Endodermal cell (in vitro differentiated cells): ENCODE data around the gene MYH9. TPM values are rescaled to one million over a fixed set of nuclear protein-coding genes. Genes with fewer than 3 reads are reported as not detected.
A peak's percentile ranks its signal among the peaks of the same experiment; 100 is the strongest.

ENCODE experiments used
- DNase-seq: peaks from one replicate; pipeline ENCODE4 v3.0.0-alpha.2; 2017
- H3K27ac ChIP-seq: 2 replicates; pipeline ENCODE4 v1.5.1; 2013; ENCODE audit warnings: mild to moderate bottlenecking, low read depth, low read length, moderate library complexity
- H3K27me3 ChIP-seq: 2 replicates; pipeline ENCODE4 v1.6.1; 2013; ENCODE audit warnings: mild to moderate bottlenecking, low read length, moderate library complexity; ENCODE audit not compliant: insufficient read depth, control insufficient read depth, poor library complexity, severe bottlenecking
- H3K36me3 ChIP-seq: 2 replicates; pipeline ENCODE4 v1.7.0; 2013; ENCODE audit warnings: mild to moderate bottlenecking, low read length, moderate library complexity; ENCODE audit not compliant: control insufficient read depth, insufficient read depth
- H3K4me1 ChIP-seq: one replicate; pipeline ENCODE4 v1.7.0; 2013; ENCODE audit warnings: low read length; ENCODE audit not compliant: control insufficient read depth, insufficient read depth
- H3K4me3 ChIP-seq: 2 replicates; pipeline ENCODE4 v1.5.1; 2013; ENCODE audit warnings: mild to moderate bottlenecking, low read length, moderate library complexity
- H3K9ac ChIP-seq: 2 replicates; pipeline ENCODE4 v1.6.1; 2013; ENCODE audit warnings: mild to moderate bottlenecking, low read length, moderate library complexity; ENCODE audit not compliant: poor library complexity, severe bottlenecking; ENCODE audit errors: extremely low read depth
- H3K9me3 ChIP-seq: 2 replicates; pipeline ENCODE4 v1.6.1; 2013; ENCODE audit warnings: mild to moderate bottlenecking, low read length, moderate library complexity; ENCODE audit not compliant: control insufficient read depth
- H3K27ac Mint-ChIP-seq: 2 replicates; pipeline ENCODE4 v1.8.0; 2020; ENCODE audit warnings: mixed read lengths
- H3K27me3 Mint-ChIP-seq: 2 replicates; pipeline ENCODE4 v1.8.0; 2021; ENCODE audit warnings: mild to moderate bottlenecking, mixed read lengths; ENCODE audit not compliant: insufficient read depth
- H3K36me3 Mint-ChIP-seq: 2 replicates; pipeline ENCODE4 v1.8.0; 2020; ENCODE audit warnings: low read depth, mixed read lengths
- H3K4me1 Mint-ChIP-seq: 2 replicates; pipeline ENCODE4 v1.8.0; 2020; ENCODE audit warnings: mixed read lengths
- H3K4me3 Mint-ChIP-seq: 2 replicates; pipeline ENCODE4 v1.8.0; 2020; ENCODE audit warnings: mild to moderate bottlenecking, moderate library complexity, mixed read lengths
- H3K9me3 Mint-ChIP-seq: 2 replicates; pipeline ENCODE4 v1.8.0; 2020; ENCODE audit warnings: mild to moderate bottlenecking, mixed read lengths
- WGBS, 2 experiments: methylation state at CpG; one replicate each; pipeline versions ENCODE4 v1.1.5 to v1.1.7; 2013; ENCODE audit warnings: missing lambda C conversion rate in 2 of 2, mixed read lengths in 1 of 2; ENCODE audit not compliant: insufficient coverage in 1 of 2, insufficient read length in 1 of 2; 5-methylcytosine and 5-hydroxymethylcytosine counted together
- total RNA-seq, 2 donors: library from RNA; stranded (reverse); fragmentation: NEBNext Ultra II Directional in 1 of 2; extraction: Animal tissue kit (Norgen Biotek cat#: 25700) in 1 of 2; gene quantifications; 2 replicates in 1 of 2; 3 replicates in 1 of 2; pipeline ENCODE4 v1.2.1, GENCODE V29; 2021
- TF ChIP-seq, protein P1 (sequence below): fragments of 200-600 bp; sonication (generic); conservative IDR thresholded peaks from 2 replicates; pipeline ENCODE4 v1.5.0; 2021; ENCODE audit warnings: antibody characterized with exemption, mild to moderate bottlenecking

MYH9 gene
- total RNA-seq, 2 donors from 2014 or later, result 270 to 288 TPM

DNA sequence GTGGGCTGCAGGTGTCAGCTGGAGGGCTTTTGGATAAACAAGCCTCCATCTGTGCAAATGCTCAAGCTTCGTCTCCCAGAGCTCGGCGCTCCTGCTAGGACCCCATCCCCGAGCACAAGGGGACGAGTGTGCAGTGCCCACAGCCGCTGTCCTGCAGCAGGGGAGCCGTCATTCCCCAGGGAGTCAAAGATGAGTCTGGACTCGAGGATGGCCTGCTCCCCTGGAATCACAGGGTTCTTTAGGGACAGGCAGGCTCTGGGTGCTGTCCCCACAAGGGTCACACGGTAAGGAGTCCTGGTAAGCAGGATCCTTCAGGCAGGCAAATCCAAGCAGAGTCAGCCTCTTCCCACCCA is 84.7 kb downstream of the MYH9 start:
- H3K36me3 Mint-ChIP-seq, result peaks cover 87% of the 10 kb centered on the region
- no peak overlapping the region for H3K27ac ChIP-seq
- no peaks in the 10 kb centered on the region for H3K27me3 Mint-ChIP-seq
- DNase-seq, result no peak
- no peak overlapping the region for H3K9ac ChIP-seq
- no peak overlapping the region for H3K4me3 ChIP-seq
- TF ChIP-seq, protein P1, sequence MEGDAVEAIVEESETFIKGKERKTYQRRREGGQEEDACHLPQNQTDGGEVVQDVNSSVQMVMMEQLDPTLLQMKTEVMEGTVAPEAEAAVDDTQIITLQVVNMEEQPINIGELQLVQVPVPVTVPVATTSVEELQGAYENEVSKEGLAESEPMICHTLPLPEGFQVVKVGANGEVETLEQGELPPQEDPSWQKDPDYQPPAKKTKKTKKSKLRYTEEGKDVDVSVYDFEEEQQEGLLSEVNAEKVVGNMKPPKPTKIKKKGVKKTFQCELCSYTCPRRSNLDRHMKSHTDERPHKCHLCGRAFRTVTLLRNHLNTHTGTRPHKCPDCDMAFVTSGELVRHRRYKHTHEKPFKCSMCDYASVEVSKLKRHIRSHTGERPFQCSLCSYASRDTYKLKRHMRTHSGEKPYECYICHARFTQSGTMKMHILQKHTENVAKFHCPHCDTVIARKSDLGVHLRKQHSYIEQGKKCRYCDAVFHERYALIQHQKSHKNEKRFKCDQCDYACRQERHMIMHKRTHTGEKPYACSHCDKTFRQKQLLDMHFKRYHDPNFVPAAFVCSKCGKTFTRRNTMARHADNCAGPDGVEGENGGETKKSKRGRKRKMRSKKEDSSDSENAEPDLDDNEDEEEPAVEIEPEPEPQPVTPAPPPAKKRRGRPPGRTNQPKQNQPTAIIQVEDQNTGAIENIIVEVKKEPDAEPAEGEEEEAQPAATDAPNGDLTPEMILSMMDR, result no peak
- no peaks in the 10 kb centered on the region for H3K4me1 ChIP-seq
- H3K9me3 Mint-ChIP-seq, result no peaks in the 10 kb centered on the region
- H3K4me1 Mint-ChIP-seq, result no peaks in the 10 kb centered on the region
- H3K27me3 ChIP-seq, result no peaks in the 10 kb centered on the region
- no peak overlapping the region for H3K4me3 Mint-ChIP-seq
- WGBS, 2 experiments, result 89 to 90% methylated on average over 9 of the region's 9 CpGs
- H3K27ac Mint-ChIP-seq, result no peak overlapping the region
- peaks cover 94% of the 10 kb centered on the region for H3K36me3 ChIP-seq
- H3K9me3 ChIP-seq, result no peaks in the 10 kb centered on the region

DNA sequence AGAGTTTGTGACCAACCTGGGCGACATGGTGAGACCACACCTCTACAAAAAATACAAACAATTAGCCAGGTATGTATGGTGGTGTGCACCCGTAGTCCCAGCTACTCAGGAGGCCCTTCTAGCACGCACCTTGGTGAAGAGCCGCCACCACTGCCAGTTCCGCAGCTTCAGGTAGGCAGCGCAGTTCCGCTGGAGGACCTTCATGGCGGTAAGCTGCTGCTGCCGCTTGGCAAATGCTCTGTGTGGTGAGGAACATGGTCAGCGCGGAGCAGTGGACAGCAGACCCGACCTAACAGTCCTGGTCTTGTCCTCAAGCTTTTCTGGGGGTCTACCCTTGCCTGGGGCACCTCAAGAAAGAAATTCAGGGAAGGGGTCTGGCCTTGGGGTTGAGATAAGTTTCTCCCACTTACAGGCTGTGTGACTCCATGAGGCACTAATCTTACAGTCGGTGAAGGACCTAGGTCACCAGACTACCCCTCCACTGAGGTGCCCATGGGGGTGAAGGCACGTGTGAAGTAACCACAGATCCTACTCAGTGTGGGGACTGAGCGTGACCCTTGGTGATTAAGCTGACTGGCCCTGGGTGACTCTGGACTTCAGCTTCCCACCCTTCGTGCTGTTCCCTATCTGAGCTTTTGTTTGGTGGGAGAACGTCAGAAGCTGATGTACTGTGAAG is 85.2 kb downstream of the MYH9 start:
- Histone ChIP-seq H3K27me3 (no peaks in the 10 kb centered on the region), H3K4me1 (no peaks in the 10 kb centered on the region), H3K9me3 (no peaks in the 10 kb centered on the region), H3K36me3 (peaks cover 94% of the 10 kb centered on the region), H3K4me3 (no peak overlapping the region), H3K9ac (no peak overlapping the region), H3K27ac (no peak overlapping the region)
- TF ChIP-seq, protein P1, result no peak
- Mint-ChIP-seq H3K4me1 (no peaks in the 10 kb centered on the region), H3K27ac (no peak overlapping the region), H3K27me3 (no peaks in the 10 kb centered on the region), H3K9me3 (no peaks in the 10 kb centered on the region), H3K4me3 (no peak overlapping the region), H3K36me3 (peaks cover 90% of the 10 kb centered on the region)
- WGBS, 2 experiments, result 95 to 97% methylated on average over 13 to 17 of the region's 17 CpGs
- DNase-seq, result no peak

DNA sequence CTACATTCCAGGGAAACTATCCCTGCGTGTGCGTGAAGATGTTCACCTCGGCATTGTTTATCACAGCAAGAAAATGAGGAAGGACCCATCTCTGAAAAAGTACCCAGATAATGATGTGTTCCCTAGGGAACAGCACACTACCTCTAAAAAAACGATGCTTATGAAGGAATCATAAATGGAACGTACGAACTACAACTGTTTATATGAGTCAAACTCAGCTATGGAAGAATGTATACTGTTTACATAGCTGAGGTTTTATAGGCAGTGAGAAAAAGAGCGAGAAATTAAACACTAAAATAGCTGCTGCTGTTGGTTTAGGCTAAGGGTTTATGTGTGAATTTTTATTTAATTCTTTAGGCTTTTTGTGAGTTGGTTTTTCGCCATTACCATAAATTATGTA is 85.9 kb downstream of the MYH9 start:
- H3K36me3 Mint-ChIP-seq, result peaks cover 92% of the 10 kb centered on the region
- no peaks in the 10 kb centered on the region for H3K9me3 Mint-ChIP-seq
- WGBS, 2 experiments, result 92 to 95% methylated on average over 7 to 8 of the region's 8 CpGs
- H3K4me3 ChIP-seq, result no peak overlapping the region
- no peak for DNase-seq
- H3K4me3 Mint-ChIP-seq, result no peak overlapping the region
- H3K36me3 ChIP-seq, result peaks cover 95% of the 10 kb centered on the region
- no peaks in the 10 kb centered on the region for H3K9me3 ChIP-seq
- peak overlapping the region; percentile 83 for H3K27ac Mint-ChIP-seq
- TF ChIP-seq, protein P1, result no peak
- no peak overlapping the region for H3K27ac ChIP-seq
- H3K27me3 Mint-ChIP-seq, result no peaks in the 10 kb centered on the region
- H3K4me1 ChIP-seq, result no peaks in the 10 kb centered on the region
- H3K9ac ChIP-seq, result no peak overlapping the region
- H3K27me3 ChIP-seq, result no peaks in the 10 kb centered on the region
- no peaks in the 10 kb centered on the region for H3K4me1 Mint-ChIP-seq
